Central memory CD4-positive, alpha-beta T cell (primary cell): Measurements from ENCODE around the gene LAGE3.

Experiments used
- DNase-seq: peaks from one replicate; pipeline ENCODE4 v3.0.0; 2022
- total RNA-seq, 3 experiments: gene quantifications; one replicate each; lab custom pipeline; 2026; lab: John Stamatoyannopoulos, UW

LAGE3 gene, protein sequence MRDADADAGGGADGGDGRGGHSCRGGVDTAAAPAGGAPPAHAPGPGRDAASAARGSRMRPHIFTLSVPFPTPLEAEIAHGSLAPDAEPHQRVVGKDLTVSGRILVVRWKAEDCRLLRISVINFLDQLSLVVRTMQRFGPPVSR
- total RNA-seq, result 7.3 to 36.7 (median 13.5) reads per million in 3 experiments

DNA sequence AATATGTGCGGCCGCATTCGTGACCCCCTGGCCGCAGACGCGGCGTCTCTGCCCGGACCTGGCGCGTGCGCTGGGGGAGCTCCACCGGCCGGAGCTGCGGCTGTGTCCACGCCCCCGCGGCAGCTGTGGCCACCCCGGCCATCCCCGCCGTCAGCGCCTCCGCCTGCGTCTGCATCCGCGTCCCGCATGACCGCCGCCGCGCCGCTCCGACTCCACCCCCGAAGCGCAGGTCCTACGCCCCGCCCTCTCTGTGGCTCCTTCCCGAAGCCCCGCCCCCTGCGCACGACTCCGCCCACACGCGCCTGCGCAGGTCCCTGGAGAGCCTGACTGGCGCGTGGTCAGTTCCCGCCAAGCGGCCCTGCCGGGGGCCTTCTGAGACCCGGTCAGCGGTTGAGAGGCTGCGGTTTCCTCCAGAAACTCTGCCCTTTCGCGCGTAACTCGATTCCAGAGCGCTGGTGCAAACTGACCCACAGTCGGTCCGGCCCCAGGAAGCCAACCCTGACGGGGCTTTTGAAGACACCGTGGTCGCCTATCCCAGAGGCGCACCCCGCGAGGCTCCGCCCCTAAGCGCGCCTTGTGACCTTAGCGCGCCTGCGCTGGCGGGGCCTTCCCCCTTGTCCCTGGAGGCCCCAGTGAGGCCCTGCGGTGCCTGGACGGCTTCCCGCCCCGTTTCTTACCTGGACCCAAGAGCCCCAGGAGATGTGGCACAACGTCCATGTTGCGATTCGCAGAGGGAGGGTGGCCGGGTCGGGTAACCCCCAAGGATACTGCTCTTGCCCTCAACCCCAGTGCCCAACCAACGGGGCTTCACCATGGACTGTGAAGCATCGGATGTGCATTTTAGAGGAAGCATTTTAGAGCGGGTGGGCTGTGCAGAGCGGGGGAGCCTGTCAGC lies at the start of gene LAGE3:
LAGE3 (minus strand) TSS at position 554 of the 895 bp plus-strand sequence; CDS start at position 188, 366 bp downstream.
- DNase-seq, result peak; percentile 93

DNA sequence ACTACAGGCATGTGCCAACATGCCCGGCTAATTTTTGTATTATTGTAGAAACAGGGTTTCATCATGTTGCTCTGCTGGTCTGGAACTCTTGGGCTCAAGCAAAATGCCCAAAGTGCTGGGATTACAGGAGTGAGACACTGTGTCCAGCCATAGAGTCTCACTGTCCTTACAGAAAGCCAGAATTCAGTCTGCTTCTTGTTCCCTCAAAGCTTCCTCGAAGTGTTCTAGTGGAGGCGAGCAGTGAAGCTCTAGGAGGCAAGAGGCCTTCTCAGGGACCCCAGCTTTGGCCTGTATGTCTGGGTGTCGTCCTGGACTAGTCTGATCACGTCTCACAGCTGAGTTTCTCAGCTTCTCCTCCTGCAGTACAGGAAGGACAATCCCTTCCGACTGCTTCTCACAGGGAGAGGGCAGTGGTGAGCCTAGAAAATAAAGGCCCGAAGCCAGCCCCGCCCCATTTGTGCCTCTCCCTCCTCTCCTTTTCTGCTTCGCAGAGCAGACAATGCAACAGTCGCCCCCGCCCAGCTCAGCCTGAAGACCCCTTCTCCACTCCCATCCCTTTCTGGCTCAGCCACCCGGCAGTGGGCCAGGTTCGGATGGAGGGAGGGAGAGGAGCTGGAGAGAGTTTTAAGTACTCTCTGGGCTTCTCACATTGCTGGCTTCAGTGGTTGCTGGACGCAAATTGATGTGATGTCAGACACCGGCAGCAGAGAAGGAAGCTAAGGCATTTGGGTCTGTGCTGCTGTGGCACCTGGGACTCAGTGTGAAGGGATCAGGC lies 48.0 kb upstream of the LAGE3 start:
- DNase-seq, result peak; percentile 35

DNA sequence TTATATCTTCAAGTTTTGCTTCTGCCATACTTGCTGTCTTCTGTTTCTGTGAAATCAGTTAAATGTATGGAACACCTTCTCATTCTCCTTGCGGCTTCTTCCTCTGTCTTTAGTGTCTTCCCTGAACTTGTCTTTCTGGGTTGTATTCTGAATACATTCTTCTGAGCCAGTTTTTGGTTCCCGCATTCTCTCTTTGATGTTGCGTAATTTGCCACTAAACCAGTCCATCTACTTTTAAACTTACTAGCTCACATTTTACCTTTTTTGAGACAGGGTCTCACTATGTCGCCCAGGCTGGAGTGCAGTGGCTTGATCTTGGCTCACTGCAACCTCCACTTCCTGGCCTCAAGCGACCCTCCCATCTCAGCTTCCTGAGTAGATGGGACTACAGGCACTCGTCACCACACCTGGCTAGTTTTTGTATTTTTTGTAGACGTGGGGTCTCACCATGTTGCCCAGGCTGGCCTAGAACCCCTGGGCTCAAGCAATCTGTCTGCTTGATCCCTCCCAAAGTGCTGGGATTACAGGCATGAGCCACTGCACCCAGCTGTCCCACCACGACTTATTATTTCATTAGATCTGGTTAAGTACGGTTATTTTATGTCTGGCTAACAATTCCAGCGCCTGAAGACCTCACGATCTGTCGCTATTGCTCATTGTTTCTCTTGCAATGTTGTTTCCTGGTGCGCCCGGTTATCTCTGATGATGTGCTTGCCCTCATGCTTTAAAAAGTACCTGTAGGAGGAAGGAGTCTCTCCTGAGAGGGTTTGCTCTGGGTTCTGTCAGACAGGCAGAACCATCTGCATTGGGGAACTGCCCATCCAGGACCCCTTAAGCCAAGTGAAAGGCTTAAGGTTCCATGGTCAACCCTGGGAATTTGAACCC lies 46.8 kb upstream of the LAGE3 start:
- DNase-seq, result no peak

DNA sequence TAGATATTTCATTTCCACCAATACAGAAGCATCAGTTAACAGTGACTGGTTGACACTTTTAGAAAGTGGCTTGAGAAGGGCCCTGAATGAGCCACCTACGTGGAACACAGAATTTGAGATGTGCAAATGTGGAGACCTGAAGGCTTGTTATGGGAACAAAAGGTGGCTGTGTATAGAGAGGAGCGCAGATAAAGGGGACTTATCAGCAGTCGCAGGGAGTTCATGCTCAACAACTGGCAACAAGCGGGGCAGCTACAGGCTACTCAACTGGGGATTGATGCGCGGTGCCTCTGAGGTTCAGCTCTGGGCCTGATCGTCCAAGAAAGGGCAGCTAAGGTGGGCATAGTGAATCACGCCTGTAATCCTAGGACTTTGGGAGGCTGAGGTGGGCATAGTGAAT lies 40.3 kb upstream of the LAGE3 start:
- no peak for DNase-seq

DNA sequence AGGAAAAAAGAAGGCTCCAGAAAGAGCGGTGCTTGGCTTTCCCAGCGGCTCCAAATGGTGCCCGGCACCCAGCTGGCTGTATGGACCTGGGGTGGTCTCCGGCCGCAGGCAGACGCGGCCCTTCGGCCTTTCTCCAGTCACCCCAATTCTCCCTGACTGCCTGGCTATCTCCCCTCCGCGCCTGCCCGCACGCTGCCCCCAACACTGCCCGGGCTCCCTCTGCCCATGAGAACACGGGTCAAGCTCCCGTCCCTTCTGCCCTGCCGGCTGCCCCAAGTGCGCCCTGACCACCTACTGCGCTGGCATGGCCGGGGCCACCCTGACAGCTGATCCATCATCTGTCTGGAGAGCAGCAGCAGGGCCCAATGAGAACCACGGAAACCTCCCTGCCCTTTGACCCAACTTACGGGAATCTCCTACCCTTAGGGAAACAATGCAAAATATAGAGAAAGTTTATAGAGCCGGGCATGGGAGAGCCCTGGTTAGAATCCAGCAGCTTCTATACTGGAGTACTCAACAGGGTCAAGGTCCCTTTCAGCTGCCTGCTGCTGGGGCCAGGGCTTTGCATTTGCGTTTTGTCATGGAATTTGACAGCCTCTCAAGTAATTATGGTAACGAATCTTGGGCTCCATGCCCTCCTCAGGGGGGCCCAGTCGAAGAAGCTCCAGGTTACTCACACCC lies 38.2 kb upstream of the LAGE3 start:
- DNase-seq, result no peak

DNA sequence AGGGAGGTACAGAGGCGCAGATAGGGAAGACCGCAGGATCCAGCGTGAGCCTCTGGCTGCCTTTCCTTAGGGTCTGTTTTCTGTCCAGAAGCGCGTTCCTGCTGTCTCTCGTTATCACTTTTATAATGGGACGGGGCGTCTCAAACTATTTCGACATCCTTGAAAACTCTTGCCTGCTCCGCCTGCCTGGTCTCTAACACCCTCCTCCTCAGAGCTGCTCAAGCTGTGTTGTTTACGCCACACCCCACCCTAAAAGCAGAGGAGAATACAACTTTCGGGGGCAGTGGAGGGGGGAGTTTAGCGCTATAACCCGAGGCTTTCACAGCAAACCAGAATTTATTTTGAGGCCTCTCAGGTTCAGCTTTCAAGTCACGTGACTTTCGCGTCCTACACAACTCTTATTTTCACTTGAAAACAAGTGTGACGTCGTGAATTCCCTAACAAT lies 37.6 kb upstream of the LAGE3 start:
- DNase-seq, result no peak

DNA sequence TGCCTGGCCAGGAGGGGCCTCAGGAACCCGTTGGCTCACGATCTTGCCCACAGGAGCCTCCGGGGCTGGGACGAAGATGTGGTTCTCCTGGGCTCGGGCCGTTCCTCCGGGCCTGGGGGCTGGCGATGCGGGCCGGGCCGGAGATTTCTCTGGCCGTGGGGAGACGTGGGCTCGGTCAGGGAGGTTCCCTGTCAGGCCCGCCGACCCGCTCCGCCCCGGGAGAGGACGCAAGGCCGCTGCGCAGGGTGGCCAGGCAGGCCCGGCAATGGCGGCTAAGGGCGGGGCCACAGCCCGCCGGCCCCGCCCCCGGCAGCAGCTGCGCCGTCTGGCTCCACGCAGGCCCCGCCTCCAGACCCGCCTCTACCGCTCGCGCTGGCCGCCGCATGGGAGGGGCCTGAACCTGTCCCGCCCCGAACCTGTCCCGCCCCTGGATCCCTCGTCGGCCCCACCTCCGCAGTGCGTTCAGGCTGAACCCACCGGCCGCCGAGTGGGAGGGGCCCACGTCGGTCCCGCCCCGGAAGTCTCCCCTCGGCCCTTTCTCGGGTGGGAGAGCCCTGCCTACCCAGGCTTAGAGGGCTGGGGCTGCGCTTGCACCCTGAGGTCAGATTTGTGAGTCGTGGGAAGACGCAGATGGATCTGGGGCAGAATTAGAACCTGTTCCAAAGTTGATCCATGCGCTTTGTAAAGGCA lies 37.0 kb upstream of the LAGE3 start, which contains the start of gene FAM3A:
FAM3A (minus strand) TSS at position 267 of the 690 bp plus-strand sequence. CDS start 460 bp downstream, outside the sequence.
- peak; percentile 87 for DNase-seq

DNA sequence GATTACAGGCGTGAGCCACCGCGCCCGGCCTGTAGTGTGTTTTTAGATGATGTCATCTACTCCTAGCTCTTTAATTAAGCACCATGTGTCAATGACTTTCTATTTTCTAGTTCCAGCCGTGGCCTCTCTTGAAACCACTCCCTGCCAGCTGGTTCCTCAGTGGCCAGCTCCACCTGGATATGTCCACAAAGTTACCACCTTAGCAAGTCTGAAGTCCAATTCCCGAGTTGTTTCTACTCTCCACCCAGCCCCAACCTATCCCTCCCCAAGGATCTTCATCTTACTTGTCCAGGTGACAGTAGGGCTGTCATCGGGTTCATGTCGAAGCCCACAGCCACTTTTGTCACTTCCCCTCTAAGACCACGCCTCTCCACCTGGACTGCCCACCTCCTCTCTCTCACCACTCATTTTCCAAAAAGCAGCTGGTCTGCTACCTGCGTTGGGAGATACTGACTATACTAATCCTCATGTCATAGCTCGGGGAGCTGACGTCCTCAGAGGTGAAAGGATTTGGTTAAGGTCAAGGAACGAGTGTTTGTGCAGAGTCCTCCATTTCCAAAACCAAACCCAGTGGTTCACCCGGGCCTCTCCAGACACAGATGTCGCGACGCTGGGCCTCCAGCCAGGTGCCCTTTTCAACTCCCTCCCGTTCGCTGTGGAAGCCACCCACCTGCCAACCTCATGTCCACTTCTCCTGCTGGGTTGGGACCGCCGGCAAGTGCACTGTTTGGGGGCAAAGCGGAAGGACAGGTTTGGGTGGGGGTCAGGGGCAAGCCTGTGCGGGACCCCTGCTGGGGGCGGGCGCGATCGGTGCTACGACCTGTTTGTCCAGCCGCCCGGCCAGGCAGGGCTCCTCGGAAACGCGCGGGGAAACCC lies 36.2 kb upstream of the LAGE3 start:
- DNase-seq, result no peak

DNA sequence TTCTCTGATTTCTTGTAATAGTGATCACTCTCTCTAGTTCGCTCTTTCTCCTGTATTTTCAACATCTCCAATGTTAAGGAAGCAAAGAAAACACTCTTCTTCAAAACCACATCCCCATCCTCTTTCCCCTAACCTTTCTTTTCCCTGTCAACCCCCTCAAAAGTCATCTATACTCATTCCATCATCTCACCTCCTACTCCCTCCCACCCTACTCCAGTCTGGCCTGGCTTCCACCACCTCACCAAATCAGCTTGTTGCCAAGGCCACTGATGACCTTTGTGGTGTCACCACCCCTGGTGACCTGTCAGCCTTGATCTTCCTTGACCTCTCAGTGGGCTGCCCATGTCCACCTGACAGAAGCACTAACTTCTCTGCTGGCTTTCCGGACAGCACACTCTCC lies 34.6 kb upstream of the LAGE3 start:
- no peak for DNase-seq

DNA sequence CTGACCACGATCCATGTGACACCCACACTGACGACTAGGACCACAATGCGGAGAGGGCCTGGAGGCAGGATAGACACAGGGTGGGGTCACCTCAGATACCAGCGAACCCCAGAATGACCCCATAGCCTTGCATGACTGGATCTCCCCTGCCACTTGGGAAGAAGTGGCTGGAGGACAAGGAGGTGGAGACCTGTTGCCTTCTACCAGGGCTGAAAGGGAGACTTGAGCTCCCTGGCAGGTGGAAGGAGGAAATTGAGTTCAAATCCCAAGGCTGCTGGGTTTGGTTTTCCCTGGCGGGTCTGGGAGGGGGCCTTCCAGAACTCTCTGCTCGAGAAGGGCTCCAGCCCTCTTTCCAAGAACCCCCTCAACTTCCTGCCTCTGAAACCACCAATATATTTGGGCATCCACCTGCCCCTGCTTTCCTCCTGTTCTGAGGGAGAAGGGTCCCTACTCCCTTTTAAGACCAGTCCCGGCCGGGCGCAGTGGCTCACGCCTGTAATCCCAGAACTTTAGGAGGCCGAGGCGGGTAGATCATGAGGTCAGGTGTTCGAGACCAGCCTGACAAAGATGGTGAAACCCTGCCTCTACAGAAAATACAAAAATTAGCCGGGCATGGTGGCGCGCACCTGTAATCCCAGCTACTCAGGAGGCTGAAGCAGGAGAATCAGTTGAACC lies 33.9 kb upstream of the LAGE3 start:
- DNase-seq, result no peak

DNA sequence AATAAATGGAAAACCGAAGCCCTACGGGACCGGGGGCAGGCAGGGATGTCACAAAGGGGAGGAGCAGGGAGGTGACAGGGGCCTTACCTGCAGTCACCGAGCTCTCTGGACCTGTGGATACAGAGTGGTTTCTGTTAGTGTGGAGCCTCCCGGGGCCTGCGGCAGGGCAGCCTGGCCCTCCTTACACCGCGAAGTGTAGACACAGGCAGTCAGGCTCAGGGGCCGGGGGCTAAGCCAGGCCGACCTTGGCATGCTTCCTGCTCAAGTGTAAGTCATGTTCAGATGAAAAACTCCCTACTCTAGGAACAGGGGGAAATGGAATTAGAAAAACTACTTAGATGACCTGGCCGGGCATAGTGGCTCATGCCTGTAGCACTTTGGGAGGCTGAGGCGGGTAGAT lies 32.7 kb upstream of the LAGE3 start:
- no peak for DNase-seq

DNA sequence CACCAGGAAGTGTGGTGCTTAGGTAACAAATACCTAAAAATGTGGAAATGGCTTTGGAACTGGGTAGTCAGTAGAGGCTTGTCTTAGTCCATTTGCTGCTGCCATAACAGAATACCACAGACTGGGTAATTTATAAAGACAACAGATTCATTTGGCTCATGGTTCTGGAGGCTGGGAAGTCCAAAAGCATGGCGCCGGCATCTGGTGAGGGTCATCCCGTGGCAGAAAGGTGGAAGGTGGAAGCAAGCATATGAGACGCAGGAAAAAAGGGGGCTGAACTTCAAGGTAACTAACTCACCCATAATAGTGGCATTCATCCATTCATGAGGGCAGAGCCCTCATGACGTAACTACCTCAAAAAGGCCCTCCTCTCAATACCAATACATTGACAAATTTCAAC lies 30.4 kb upstream of the LAGE3 start:
- no peak for DNase-seq

DNA sequence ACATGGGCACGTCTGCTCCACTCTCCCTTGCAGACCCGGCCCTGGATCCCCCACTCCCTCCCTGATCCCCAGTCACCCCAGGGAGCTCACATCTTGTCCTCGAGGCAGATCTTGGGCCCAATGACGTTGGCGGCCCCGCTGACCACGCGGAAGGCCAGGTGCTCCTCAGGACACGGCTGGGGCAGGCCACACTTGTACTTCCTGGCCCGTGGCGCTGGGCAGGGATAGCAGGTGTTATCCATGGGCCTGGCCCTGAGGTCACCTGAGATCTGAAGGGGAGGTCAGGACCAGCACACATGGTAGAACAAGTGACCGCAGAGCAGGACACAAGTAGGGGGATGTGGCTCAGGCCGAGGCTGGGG lies 29.3 kb upstream of the LAGE3 start:
- DNase-seq, result no peak

DNA sequence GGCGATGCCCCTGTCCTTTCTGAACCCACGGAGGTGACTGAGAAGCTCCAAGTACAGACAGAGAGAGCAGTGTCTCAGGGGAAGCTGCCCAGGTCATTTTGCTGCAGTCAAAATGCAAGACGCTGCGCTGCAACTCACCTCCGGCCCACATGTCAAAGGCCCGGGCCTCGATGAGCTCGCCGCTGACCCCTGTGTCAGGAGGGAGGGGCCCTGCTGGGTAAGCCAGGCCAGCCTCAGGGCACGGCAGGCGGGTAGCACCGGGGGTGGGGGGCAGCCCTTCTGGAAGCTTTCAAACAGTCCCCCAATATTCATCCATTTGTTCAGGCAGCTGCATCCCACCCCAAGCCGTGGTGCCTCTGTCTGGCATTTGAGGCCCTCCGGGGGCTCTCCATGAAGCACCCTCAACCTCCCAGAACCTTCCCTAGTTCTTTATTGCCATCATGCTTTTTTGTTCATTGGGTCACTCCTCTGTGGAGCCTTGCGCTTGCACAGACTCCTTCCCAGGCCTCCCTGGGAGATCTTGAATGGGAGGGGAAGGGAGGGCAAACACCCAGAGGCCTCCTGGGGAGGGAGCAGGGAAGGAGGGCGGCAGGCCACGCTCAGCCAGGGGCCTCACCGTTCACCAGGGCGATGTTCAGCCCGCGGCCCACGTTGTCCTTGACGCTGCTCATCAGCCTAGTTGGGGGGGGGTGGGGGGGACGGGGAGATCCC lies 28.7 kb upstream of the LAGE3 start:
- no peak for DNase-seq

DNA sequence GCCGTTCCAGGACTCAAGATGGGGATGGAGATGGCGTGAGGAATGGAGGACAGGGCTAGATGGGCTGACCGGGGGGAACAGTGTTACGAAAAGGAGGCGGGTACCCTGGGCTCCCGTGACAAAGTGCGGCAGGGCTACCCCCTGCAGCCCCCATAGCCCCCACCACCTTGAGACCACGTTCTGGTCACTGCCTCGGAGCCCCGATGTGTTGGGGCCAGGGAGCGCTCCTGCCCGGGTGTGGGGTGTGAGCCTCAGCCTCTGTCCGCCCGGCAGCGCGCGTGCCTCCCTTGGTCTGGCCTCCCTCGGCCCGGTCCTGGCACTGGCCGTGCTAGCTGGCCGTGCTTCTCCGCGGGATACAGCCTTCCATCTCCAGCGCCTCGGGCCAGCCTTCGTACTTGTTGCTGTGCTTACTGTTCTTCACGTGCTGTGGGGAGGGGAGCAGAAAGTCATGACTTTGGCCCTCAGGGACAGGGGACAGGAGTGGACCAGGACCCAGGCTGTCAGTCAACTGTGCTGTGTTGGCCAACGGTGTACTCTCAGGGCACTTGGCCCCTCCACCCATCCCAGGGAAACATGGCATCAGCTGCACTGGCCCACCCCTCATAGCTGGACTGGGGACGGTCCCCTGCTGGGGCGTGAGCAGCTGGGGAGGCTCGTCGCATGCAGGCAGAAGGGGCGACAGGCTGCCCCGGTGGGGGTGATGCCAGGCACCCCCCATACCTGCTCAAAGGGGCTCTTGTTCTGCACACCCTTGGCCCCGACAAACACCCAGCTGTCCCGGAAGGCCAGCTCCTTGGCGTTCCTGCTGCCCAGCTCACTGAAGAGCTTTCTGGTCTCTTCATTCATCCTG lies 27.6 kb upstream of the LAGE3 start:
- DNase-seq, result no peak

DNA sequence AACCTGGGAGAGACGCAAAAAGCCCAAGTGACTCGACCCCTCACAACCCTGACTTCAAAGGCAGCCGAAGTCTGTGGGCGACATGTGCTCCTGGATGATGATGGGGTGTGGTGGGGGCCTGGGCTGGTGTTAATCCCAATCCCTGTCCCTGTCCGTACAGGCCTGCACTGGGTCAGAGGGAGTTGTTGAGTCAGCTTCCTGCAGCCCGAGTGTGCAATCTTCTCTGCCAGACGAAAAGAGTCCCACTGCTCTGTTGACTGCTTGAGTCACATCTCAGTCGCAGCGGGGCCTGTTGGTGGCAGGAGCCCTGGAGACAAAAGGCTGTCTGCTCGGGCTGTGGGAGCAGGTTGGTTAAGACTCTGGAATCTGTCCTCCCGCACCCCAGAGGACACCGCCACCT lies 26.7 kb upstream of the LAGE3 start:
- no peak for DNase-seq

DNA sequence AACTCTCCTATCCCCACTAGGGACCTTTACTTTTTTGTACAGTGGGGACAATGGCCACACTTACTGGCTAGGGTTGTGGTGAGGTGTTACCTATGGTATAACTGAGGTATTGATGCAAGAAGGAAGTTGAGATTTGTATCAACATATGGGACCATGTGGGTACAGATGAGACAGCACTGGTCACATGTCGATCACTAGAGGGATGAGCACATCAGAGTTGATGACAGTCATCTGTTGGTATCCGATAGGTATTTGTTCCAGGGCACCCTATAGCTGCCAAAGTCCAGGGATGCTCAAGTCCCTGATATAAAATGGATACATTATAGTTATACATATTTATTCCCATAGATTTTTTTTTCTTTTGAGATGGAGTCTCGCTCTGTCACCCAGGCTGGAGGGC lies 23.9 kb upstream of the LAGE3 start:
- no peak for DNase-seq

DNA sequence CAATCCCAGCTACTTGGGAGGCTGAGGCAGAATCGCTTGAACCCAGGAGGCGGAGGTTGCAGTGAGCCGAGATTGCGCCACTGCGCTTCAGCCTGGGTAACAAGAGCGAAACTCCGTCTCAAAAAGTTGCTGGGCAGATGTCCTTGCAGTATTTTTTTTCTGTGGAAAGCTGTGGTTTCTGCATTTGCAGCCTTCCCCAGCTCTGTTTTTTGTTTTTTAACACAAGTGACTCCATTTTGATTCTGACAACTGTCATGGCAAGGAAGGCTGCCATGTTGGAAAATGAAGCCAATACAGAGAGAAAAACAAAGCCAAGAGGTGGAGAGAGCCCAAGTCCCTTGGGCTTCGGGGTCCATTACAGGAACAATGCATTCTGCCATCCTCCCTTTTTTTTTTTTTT lies 23.0 kb upstream of the LAGE3 start:
- DNase-seq, result no peak
